Measurements from ENCODE around the gene STAG1.
"Not testable (repeated sequence)": the region's sequence is repeated elsewhere in the genome, so short reads cannot be mapped to it uniquely, and the experiment has no call there.

The STAG1 gene

GRCh38 chr3:136745916-136746315 is 6.3 kb downstream of the STAG1 start:
- no peak for DNase-seq (ENCODE audit: low read depth)

DNA sequence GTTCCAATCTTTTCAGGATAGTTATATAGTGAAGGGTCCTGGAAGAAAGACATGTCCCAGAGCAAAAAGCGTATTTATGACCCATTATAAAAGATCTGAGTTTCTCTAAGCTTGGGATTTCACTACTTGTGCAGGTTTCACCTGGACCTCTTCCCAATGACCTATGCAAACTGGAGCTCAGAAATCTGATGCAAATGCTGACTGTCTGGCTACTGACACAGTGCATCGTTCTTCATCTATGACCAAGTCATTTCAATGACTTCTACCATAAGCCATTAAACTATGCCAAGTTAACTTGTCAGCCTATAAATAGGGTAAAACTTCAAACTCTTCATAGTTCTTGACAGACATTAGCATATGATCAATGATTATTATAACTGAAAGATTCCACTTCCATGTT is 11.1 kb downstream of the STAG1 start:
- DNase-seq (ENCODE audit: low read depth), result no peak

DNA sequence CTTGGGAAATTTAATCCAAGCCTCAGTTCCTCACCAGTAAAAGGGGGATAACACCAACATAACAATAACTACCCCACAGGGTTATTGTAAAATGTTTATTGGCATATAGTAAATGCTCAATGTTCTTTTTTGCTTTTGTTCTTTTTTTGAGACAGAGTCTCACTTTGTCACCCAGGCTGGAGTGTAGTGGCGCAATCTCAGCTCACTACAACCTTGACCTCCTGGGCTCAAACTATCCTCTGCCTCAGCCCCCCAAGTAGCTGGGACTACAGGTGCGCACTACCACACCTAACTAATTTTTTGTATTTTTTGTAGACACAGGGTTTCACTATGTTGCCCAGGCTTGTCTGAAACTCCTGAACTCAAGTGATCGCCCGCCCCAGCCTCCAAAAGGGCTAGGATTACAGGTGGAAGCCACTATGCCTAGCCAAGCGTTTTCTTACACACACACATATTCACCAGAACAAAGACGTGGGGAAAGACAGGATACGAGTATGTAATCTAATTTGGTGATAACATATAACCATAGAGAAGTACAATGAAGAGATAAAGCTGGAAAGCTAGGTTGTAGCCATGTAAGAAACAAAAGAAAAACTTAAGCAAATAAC is 11.7 kb downstream of the STAG1 start:
- DNase-seq (ENCODE audit: low read depth), result no peak

GRCh38 chr3:136736950-136737349 is 15.2 kb downstream of the STAG1 start:
- DNase-seq (ENCODE audit: low read depth), result not testable (repeated sequence)

DNA sequence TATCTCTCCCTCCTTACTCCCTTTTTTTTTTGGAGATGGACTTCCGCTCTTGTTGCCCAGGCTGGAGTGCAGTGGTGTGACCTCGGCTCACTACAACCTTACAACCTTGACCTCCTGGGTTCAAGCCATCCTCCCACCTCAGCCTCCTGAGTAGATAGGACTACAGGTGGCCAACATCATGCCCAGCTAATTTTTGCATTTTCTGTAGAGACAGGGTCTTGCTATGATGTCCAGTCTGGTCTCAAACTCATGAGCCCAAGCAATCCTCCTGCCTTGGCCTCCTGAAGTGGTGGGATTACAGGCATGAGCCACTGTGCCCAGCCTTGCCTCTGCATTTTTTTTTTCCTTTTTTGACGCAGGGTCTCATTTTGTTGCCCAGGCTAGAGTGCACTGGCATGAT is 17.1 kb downstream of the STAG1 start:
- DNase-seq (ENCODE audit: low read depth), result no peak

GRCh38 chr3:136734382-136735070 is 17.7 kb downstream of the STAG1 start:
- peak; percentile 5 for DNase-seq (ENCODE audit: low read depth)

DNA sequence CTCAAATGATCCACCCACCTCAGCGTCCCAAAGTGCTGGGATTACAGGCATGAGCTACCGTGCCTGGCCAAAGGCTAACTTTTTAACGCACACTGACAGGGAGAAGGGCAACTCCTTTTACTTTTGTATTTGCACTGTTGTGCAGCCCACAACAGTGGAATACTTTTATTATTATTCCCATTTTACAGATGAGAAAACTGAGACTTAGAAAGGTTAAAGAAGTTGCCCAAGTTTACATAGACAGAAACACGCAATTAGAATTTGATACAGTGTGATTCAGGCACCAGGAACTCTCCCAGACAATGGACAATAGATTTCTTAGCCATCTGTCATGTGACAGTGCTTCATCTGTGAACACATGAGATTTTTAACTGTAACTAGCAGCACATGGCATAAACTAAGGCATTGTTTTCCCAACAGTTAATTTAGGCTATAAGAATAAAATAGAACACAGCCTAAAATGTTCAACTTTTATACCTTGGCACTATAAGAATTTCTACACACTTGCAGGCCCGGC is 18.8 kb downstream of the STAG1 start:
- DNase-seq (ENCODE audit: low read depth), result no peak

GRCh38 chr3:136731274-136731884 is 20.8 kb downstream of the STAG1 start:
- no peak for DNase-seq (ENCODE audit: low read depth)

DNA sequence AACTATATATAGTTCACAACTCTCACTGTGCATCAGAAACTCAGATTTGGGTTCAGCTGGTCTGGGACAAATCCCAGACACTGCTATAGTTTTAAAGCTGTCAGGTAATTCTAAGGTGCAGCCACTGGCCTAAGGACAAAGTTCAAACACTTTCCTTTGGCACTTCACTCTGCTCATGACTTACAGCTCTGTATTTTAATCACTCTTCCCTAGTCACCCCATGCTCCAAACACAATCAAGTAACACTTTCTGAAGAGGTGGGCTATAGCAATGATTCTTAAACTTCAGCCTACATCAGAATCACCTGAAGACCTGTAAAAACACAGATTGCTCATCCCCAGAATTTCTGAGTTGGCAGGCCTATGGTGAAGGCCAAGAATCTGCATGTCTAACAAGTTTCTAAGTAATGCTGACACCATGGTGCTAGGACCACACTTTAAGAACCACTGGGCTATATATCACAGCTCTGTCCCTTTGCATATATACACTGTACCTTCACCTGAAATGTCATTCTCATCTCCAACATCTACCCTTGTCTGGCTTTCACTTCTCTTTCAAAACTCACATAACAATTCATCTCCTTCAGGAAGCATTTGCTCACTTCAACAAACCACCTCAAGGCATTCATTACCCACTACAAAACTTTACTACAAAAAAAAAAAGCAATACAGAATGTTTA is 21.4 kb downstream of the STAG1 start:
- DNase-seq (ENCODE audit: low read depth), result no peak

- no peak for DNase-seq (ENCODE audit: low read depth)
Observed at GRCh38 chr3:136728918-136729317, 23.3 kb downstream of the STAG1 start.

GRCh38 chr3:136728473-136728872 is 23.7 kb downstream of the STAG1 start:
- no peak for DNase-seq (ENCODE audit: low read depth)

- DNase-seq (ENCODE audit: low read depth), result no peak
Observed at GRCh38 chr3:136725468-136725867, 26.7 kb downstream of the STAG1 start.

DNA sequence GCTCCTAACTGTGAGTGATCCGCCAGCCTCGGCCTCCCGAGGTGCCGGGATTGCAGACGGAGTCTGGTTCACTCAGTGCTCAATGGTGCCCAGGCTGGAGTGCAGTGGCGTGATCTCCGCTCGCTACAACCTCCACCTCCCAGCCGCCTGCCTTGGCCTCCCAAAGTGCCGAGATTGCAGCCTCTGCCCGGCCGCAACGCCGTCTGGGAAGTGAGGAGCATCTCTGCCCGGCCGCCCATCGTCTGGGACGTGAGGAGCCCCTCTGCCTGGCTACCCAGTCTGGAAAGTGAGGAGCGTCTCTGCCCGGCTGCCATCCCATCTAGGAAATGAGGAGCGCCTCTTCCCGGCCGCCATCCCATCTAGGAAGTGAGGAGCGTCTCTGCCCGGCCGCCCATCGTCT is 29.3 kb downstream of the STAG1 start:
- not testable (repeated sequence) for DNase-seq (ENCODE audit: low read depth)

- DNase-seq (ENCODE audit: low read depth), result not testable (repeated sequence)
Observed at GRCh38 chr3:136722399-136722798, 29.8 kb downstream of the STAG1 start.

DNA sequence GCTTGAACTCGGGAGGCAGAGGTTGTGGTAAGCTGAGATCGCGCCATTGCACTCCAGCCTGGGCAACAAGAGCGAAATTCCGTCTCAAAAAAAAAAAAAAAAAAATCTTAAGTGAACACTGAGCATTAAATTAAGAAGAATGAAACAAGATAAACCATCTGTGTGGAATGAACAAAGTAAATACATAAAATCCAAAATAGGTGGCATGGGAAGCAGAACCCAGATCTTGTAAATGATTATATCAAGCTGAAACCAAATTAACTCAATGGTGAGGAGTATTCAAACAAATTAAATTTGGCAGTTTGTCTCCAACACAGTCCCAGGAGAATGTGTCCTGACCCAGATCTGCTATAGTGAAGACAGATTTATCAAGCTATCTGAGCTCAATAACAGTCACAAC is 32.1 kb downstream of the STAG1 start:
- no peak for DNase-seq (ENCODE audit: low read depth)

GRCh38 chr3:136716629-136717028 is 35.5 kb downstream of the STAG1 start:
- DNase-seq (ENCODE audit: low read depth), result no peak

GRCh38 chr3:136714020-136714419 is 38.2 kb downstream of the STAG1 start:
- DNase-seq (ENCODE audit: low read depth), result no peak

DNA sequence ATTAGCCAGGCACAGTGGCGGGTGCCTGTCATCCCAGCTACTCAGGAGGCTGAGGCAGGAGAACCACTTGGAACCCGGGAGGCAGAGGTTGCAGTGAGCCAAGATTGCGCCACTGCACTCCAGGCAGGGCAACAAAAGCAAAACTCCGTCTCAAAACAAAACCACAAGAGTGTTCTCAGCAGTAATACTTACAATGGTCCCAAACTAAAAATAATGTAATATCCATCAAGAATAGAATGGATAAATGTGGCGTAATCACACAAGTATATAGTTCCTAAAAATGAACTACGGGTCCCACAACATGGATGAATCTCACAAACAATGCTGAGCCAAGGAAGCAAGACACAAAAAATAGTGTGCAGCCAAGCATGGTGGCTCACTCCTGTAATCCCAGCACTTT is 39.2 kb downstream of the STAG1 start:
- no peak for DNase-seq (ENCODE audit: low read depth)

GRCh38 chr3:136711888-136712287 is 40.3 kb downstream of the STAG1 start:
- DNase-seq (ENCODE audit: low read depth), result not testable (repeated sequence)

- no peak for DNase-seq (ENCODE audit: low read depth)
Observed at GRCh38 chr3:136711277-136711676, 40.9 kb downstream of the STAG1 start.

DNA sequence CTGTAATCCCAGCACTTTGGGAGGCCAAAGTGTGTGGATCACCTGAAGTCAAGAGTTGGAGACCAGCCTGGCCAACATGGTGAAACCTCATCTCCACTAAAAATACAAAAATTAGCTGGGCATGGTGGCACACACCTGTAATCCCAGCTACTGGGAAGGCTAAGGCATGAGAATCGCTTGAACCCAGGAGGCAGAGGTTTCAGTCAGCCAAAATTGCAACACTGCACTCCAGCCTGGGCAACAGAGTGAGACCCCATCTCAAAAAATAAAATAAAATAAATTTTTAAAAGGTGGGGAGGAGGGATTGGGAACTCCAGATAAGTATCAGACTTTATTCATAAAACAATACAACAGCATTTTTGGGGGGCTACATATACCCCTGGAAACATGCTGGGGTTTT is 42.4 kb downstream of the STAG1 start:
- DNase-seq (ENCODE audit: low read depth), result not testable (repeated sequence)

DNA sequence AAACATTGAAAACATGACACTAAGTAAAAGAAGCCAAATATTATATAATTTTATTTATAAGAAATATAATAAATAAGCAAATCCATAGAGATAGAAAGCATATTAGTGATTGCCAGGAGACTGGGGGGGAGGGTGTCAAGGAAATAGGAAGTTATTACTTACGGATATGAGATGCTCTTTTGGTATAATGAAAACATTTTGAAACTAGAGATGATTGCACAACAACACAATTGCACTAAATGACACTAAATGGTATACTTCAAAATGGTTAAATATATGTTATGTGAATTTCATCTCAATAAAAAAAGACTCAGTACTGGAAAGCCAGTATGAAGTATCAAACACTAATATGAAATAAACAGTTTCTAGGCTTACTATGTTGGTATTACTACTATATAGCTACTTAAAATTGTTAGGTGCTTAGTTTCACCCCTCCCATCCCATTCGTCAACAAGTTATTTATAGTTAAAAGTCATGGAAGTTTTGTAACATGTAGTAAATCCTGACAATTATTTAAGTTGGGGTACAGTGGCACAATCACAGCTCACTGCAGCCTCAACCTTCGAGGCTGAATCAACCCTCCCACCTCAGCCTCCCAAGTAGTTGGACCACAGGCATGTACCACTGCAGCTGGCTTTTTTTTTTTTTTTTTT is 43.7 kb downstream of the STAG1 start:
- DNase-seq (ENCODE audit: low read depth), result no peak

Data from stimulated activated CD4-positive, alpha-beta T cell treated with anti-CD3 and anti-CD28 coated beads, Interleukin-2, amount 100 ng/mL, for 4 hours (primary cell).